OCI-M2 (cell line): Measurements from ENCODE around the gene SMARCD3.

Source experiments
- DNase-seq: peaks from one replicate; lab custom pipeline; 2025; ENCODE audit not compliant: unreplicated experiment; lab: John Stamatoyannopoulos, UW

SMARCD3 gene

DNA sequence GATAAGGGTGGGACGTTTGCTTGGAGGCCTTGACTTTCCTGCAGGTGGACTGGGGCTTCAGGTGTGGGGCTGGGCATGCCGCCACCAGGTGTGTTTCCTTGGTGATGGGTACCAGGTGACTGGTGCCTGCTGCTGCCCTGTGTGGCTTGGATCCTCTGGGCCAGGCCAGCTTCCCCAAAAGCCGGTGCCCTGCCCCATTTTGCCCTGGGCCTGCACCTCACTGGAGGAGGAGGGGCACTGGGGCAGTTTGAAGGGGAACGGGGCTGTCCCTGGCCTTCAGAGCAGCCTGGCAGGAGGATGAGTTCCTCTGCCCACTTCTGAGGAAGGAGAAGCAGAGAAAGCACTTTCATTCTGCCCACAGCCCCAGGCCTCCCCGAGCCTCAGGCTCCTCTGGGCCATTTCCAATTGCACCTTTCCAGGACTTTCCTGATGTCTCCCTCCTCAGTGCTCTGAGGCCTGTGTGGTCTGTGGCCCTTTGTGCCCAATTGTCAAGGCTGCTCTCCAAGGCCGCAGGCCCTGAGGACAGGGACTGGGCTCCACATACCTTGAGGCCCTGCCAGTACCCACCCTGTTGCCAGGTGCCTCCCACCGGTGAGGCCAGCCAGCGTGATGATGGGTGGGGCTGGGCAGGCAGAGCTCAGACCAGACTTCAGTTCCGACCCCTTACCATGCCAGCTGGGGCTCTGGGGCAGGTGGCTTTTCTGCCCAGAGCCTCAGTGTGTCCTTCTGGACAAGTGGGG is 25.3 kb upstream of the SMARCD3 start:
- DNase-seq = no peak

DNA sequence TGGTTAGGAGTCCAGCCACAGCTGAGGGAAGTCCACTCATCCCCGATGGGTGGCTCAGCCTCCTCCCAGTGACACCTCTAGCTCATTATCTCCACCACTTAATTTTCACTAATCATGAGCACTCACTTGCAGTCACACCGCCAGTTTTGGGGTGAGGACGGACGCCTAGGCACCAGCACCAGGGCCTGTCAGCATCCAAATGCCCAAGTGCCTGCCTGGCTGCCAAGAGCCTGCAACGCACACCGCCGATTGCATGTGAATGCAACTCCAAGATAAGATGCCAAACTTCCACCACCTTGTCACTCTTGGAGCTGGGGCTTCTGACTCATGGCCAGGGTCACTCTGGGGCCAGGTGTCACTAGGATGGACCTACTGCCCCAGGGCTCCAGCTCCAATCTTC is 24.4 kb upstream of the SMARCD3 start:
- no peak for DNase-seq

DNA sequence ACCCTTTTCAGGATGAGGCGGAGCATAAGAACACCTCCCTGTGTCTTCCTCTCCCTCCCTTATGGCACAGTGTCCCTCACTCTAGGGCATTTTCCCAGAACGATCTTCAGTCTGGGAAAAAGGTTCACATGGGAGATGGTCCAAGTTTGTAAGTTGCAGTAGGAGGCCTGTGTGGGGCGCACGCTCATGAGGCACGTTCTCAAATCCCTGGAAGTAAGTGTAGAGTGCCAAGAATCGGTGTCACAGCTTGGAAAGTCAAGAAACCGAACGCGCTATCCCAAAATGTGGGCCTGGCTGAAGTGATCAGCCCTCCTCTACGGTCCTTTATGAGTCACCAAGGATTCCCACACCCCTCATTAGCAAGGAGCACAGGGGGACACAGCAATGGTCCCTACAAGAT is 23.9 kb upstream of the SMARCD3 start:
- DNase-seq = no peak

DNA sequence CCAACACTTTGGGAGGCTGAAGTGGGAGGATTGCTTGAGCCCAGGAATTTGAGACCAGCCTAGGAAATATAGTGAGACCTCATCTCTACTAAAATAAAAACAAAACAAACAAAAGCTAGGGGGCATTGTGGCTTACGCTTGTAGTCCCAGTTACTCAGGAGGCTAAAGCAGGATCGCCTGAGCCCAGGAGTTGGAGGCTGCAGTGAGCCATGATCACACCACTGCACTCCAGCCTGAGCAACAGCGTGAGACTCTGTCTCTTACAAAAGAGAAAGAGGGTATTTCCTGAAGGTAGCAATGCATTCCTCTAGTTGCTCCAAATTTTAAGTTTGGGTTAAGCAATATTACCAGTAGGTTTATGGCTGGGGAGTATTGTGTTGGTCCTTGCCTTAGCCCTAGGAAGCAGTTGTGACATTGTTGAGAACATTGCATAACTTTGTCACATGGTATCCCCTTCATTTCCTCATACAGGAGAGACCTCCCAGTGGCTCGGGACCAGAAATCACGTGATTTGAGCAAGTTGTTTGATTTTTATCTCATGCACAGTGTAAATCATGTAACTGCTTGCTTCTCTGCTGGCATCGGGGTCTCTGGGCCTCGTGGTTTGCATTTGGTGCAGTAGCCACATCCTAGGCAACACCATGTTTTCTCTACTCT is 23.3 kb upstream of the SMARCD3 start:
- no peak for DNase-seq

DNA sequence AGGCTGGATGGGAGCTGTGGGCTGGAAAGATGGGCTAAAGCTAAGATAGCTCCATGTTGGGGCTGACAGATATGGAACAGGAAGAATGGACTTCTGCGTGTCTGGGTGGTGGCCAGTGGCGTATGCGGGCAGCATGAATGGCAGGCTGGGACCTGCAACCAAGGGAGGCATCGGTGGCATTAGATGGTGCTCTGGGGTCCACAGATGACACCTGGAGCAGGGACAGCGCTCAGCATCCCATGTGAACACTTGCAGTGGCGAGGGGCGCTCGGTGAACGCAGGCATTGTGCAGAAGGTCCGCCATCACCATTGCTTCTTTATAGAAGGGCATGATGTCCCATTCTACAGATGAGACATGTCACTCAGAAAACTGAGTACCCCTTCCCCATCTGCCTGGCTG is 21.0 kb upstream of the SMARCD3 start:
- no peak for DNase-seq

DNA sequence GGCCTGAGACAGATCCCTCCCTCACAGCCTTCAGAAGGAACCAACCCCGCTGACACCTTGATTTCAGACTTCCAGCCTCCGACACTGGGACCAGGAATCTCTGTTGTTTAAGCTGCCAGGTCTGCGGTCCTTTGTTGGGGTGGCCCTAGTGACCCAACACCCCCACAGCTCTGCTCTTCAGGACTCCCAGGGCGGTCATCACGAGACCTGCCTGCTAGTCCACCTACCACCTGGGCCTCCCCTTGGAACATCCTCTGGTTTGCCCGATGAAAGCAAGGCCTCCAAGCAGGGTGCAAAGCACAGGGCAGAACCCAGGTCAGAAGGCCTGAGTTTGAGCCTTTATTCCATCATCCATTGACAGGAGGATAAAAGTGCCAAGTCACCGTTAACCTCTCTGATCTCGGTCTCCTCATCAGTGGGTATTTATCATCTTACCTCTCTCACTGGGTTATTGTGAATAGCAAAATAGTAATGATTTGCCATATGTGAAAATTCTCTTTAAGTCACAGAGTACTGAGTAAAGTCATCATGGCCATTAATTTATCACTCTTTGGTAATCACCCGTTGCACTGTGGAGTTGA is 16.9 kb upstream of the SMARCD3 start:
- no peak for DNase-seq

DNA sequence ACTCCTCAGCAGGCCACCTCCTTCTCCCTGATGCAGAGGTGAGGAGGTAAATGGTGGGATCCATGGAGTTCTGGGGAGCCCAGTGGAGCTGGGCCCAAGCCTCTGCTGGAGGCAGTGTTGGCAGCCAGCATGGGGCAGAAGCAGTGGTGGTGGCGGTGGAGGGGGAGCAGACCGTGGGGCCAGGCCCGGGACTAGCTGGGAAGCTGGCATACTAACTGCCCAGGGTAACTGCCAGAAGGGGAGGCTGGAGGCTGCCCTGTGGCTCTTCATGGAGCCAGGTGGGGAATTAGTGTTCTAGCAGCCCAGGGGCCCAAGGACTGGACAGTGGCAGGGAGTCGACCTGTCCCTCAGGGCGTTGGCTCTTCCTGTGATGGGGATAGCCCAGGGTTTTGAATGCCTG is 16.1 kb upstream of the SMARCD3 start:
- no peak for DNase-seq

DNA sequence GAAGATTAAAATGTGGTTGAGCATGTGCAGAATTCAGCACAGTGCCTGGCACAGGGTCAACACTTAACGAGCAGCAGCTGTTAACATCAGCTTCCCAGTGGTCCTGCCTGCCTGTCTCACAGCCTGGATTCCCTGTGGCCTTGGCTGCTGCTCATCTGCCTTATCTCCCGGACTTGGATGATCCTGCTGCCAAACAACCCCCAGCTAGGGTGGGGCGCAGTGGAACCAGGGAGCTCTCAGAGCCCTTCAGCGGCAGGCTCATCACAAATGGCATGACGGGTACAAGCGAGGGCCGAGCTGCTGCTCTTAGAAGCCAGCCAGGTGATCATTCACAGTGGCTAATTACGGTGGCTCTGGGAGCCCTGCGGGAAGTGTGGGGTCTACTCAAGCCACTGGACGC is 13.0 kb upstream of the SMARCD3 start:
- DNase-seq = no peak

DNA sequence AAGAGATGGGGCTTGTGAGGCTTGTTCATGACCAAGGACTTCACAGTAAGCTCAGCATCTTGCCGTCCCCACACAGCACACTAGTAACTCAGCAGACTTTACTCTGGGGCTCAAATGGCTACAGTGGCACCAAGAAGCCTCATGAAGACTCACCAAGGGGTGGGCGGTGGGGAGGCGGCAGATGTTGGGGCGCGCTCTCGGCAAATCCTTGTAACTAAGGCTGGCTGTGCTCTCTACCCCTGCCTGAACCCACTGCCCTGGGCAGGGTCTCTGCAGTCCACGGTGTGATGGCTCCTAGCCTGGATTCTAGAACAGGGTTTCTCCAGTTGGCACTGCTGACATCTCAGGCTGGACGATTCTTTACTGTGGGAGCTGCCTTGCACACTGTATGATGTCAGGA is 12.4 kb upstream of the SMARCD3 start:
- no peak for DNase-seq

DNA sequence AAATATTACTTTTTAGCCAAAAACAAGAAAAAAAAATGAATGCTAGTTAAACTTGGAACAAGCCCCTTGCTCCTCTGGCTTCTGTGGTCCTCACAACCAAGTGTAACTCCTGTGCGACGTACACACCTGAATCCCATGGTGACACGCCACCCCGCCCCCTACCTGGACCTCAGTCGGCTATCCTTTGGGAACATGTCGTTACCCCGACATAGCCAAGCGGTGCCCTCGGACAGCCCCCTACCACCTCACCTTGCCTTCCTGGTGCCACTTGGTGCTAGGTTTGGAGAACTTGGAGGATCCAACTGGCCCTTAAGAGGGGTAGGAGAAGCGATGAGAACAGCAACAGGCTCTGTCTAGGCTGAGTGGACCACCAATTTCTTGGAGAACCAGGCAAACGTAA is 12.0 kb upstream of the SMARCD3 start:
- no peak for DNase-seq

DNA sequence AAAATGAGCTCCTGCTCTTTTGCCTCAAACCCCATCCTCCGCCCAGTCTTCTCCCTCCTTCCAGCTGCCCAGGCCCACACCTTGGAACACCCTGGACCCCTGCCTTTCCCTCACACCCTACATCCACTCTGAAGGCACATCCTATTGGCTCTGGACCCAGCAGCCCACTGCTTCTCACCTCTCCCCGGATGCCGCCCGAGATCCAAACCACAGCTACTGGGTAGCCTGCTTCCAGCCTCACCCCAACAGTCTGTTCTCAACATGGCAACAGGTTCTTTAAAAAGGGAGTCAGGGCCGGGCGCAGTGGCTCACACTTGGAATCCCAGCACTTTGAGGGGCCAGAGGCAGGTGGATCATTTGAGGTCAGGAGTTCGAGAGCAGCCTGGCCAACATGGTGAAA is 9.5 kb upstream of the SMARCD3 start:
- DNase-seq = no peak

DNA sequence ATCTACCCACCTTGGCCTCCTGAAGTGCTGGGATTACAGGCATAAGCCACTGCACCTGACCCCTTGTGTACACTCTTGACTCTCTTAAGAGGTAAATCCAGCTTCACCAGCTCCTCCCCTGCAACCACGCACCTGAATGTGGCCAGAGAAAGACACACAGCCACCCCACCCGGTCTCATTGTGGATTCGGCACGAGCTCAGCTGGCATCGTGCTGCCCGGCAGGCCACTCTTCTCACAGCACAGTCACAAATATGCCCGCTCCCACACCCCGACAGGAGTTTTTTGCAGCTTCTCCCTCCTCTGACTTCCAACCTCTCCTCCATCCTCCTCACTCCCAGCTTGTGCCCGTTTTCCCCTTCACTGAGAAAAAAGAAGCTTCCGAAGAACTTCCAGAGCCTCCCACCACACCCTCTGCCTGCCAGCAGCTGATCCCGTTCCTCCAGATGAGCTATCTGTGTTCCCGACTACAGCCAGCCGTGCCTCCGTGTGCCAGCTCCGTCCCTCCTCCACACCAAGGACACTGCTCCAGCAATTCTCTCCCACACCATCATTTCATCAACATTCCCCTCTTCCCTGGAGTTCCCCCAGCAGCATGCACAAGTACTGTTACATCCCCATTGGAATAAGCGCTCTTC is 8.0 kb upstream of the SMARCD3 start:
- no peak for DNase-seq

DNA sequence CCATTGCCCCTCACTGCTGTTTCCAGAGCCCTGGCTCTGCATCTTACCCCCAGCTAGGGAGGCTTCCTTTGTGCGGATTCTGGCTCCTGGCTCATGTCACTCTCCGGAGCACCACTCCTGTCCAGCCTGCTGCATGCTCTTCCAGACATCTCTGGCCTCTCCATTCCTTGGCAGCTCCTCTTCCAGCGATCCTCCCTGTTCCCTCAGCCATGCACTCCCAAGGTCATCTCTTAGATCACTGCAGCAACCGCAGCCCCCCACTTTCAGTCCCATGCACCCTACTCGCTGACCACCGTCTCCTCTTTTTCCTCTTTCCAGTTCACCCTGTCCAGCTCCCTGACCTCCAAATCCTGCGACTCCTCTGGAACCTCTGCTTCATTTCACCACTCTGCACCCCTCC is 6.9 kb upstream of the SMARCD3 start:
- no peak for DNase-seq

DNA sequence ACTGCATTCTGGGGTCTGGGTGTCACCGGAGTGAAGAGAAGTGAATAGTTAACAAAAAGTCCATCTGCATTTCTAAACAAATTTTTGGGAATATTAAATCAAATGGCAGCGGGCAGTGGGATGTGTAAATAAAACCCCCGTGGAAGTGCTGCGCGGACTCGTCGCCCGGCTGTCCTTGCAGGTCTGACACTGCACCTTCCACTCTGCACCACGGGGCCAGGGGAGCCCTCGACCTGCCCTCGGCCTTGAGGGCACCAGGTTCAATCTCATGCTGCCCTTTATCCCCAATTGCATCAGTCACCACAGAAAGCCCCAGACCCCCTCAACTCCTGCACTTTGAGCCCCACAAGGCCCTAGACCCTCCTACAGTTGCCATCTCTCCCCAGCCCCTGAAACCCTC is 6.4 kb upstream of the SMARCD3 start:
- DNase-seq = no peak

DNA sequence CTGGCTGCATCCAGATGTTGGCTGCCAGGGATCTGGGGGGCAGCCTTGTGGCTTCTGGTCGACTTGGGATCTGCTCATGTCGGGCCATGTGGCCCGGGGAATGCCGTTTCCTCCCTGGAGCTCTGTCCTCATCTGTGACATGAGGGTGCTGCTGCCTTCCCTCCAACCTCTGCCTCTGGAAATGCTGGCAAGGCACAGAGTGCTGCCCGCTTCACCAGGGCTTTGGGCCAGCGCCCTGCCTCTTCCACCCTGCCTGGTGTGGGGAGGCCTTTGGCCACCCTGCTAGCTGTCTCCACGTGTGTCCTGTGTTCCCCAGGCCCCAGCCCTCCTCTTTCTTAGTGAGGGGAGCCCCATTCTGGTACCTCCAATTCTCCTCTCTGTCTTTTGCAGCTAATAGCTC is 5.8 kb upstream of the SMARCD3 start:
- no peak for DNase-seq

DNA sequence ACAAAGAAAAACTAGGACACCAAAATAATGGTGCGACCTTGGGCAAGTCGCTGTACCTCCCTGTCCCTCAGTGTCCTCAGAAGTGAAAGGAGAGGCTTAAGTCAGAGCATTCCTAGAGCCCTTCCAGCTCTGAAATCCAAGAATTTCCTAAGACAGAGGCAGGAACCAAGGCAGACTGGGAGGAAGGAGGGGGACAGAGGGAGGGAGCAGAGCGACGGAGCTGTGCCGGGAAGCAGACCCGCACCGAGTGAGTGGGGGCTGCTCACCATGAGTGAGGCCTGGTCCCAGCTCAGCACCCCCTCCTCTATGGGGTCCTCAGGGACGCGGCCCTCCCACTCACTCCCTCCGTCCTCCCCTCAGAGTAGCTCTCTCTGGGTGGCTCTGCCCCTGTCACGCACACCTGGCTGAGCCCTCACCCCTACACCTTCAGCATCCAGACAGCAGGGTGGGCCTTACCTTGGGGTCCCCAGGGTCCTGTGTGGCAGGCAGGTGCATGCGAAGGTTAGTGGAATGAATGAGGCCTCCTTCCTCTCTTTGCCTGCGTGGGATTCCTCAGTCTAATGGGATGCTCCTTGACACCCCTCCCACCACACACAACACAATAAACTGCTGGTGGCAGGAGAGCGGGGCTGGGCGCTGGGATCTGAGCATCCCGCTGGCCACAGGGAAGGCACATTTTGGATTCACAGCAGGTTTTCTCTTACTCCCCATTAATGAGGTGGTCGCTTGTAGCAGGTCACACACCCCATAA is 4.6 kb upstream of the SMARCD3 start:
- no peak for DNase-seq

DNA sequence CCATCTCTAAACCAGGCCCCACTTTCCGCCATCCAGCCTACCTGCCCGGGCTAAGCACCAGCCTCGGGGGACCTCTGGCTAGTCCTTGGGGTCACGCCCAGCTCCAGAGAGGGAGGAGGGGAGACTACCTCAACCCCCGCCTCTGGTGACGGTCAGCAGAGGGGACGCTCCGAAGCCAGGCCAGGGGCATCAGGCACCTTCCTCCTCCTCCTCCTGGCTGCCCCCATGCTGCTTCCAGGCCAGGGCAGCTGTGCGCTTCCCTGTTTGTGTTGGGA is 4.0 kb upstream of the SMARCD3 start:
- DNase-seq = no peak

DNA sequence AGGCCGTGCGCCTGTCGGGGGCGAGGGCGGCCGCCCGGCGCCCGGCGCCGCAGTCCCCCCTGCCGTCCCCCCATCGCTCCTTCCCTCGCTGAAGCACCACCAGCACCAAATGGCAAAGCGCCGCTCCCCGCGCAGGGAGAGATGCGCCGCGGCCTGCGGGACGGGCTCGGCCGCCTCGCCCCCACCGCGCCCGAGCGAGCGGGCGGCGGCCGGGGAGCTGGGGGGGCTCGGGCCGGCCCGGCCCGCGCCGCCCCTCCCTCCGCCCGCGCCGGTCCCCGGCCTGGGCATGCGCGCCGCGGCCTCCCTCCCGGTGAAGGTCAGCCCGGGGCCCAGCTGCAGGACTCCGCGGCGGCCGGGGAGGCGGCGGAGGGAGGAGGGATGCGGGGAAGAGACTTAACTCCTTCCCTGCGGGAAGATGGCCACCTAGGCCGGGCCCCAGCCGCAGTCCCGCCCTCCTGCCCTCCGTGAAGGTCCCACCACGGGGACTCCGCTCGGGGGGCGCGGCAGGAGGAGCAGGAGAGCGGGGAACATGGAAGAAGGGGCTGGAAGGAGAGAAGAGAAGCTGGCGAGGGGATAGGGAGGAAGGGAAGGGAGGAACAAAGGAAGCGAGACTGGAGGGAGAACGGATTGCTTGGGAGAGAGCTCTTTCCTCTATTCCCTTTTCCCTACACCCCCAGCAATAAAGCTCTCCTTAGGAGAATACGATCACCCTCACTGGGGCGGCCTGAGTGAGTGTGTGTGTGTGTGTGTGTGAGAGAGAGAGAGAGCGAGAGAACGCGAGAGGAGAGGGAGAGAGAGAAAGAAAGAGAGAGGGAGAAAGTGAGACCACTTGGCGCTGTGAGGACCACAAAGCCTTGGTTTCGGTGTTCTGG is 3.4 kb upstream of the SMARCD3 start:
- DNase-seq = no peak

DNA sequence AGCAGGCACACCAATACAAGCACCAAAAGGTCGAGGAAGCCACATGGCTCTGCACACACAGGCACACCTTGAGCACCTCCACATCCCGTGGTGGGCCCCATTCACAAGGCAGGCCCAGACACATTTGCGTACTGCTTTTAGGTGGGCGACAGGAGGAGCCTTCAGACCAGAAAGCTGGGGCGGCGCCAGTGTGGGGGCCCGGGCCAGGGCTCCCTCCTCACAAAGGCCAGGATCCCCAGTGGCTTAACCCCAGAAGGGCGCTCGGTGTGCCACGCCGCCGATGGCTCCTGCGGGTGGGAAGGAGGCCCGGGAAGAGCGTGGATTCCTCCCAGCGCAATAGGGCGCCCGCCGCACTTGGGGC is 2.8 kb upstream of the SMARCD3 start:
- DNase-seq = no peak

DNA sequence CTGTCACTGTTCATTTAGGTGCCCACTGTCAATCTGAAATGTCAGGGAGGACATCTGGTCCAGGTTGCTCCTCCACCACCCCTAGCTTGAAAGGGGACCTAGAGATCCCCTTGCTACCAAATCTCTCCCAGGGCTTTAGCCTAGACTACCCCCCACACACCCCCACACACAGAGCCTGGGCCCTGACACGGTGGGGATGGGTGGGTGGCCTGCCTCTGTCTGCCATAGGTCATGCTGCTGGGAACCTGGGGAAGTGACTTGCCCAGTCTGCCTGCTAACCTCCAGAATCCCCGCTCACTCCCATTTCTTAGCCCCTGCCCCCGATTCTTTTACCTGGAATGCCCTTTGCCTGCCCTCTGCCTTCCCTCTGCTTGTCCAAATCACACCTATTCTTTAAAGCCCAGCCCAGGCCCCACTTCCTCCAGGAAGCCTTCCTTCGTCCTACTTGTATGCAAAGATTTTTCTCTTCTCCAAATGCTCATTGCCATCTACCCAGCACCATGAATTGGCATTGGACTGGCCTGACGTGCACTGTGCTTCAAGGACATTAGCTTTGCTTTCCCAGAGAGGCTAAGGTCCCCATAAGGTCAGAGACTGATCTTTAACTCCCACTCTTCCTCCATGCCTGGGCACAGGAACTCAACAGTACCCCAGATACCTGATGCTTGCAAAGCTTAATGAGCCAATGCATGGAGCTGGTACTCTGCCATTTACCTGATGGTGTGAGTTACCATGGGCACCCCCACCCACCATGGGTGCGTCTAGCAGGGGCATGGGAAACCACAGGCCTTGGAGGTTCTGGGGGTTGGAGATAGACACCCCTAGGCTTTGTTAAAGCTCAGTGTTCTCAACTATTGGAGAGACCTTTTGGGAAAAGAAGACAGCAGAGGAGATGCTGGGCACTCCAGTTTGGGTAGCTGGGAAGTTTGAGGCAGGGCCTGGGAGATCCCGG is 2.0 kb upstream of the SMARCD3 start:
- no peak for DNase-seq
